SU-DHL-6 (cell line): ENCODE results near the gene SPEF2.

Experiments
- EZH2phosphoT487 ChIP-seq: fragments of 200-600 bp; sonication (generic), shearing (Covaris generic); conservative IDR thresholded peaks from 2 replicates; pipeline ENCODE4 v1.6.1; 2018; ENCODE audit warnings: mild to moderate bottlenecking, antibody characterized with exemption, low read length, moderate library complexity, mixed read lengths
- TF ChIP-seq, protein P1 (sequence below): fragments of 200-600 bp; sonication (generic); IDR thresholded peaks from one replicate; pipeline ENCODE4 v1.5.1; 2017; ENCODE audit warnings: antibody characterized with exemption, mild to moderate bottlenecking, low read length, moderate library complexity; ENCODE audit not compliant: insufficient read depth, poor library complexity, severe bottlenecking

- TF ChIP-seq, protein P1, sequence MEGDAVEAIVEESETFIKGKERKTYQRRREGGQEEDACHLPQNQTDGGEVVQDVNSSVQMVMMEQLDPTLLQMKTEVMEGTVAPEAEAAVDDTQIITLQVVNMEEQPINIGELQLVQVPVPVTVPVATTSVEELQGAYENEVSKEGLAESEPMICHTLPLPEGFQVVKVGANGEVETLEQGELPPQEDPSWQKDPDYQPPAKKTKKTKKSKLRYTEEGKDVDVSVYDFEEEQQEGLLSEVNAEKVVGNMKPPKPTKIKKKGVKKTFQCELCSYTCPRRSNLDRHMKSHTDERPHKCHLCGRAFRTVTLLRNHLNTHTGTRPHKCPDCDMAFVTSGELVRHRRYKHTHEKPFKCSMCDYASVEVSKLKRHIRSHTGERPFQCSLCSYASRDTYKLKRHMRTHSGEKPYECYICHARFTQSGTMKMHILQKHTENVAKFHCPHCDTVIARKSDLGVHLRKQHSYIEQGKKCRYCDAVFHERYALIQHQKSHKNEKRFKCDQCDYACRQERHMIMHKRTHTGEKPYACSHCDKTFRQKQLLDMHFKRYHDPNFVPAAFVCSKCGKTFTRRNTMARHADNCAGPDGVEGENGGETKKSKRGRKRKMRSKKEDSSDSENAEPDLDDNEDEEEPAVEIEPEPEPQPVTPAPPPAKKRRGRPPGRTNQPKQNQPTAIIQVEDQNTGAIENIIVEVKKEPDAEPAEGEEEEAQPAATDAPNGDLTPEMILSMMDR, result no peak
- TF ChIP-seq EZH2phosphoT487, result no peak
Observed at GRCh38 chr5:35741126-35741716, 123.6 kb downstream of the SPEF2 start.
